IMR-90 (cell line): Measurements from ENCODE around the gene TK2. TPM values are rescaled to one million over a fixed set of nuclear protein-coding genes. Genes with fewer than 3 reads are reported as not detected.

Experiments
- ATAC-seq: fragments of 200-7000 bp; cut with Tn5 transposase; 2 replicates; pipeline ENCODE4 v1.9.1; 2020; ENCODE audit warnings: low read depth, mild to moderate bottlenecking, moderate library complexity
- BruUV-seq: library from RNA; stranded (reverse); fragments of 400-500 nt; replicated peaks from 2 replicates; lab custom pipeline; 2021; lab: Mats Ljungman, UMichigan
- CTCF ChIA-PET: fragments of 300-600 bp; formaldehyde crosslinking; extraction: SDS; loops from one replicate; lab custom pipeline; 2021; ENCODE audit warnings: antibody characterized with exemption; lab: Yijun Ruan, JAX
- POLR2A ChIA-PET: fragments of 300-600 bp; sonication (Branson Sonifier 250); formaldehyde crosslinking; loops from one replicate; lab custom pipeline; 2022; ENCODE audit warnings: antibody characterized with exemption; ENCODE audit not compliant: unreplicated experiment; lab: Charles Lee
- DNase-seq: peaks from one replicate; pipeline ENCODE4 v3.0.0; 2013
- H2AFZ ChIP-seq: replicated peaks from 2 replicates; pipeline ENCODE3; 2013; ENCODE audit warnings: low read length, mild to moderate bottlenecking; ENCODE audit not compliant: poor library complexity
- H2AK5ac ChIP-seq: 2 replicates; pipeline ENCODE4 v1.6.1; 2013; ENCODE audit warnings: low read depth, low read length, inconsistent platforms
- H2AK9ac ChIP-seq: replicated peaks from 2 replicates; pipeline ENCODE3; 2013; ENCODE audit warnings: mild to moderate bottlenecking, low read depth, low read length, moderate library complexity; ENCODE audit not compliant: poor library complexity
- H2BK120ac ChIP-seq: 2 replicates; pipeline ENCODE4 v1.6.1; 2013; ENCODE audit warnings: low read depth, low read length, inconsistent platforms
- H2BK15ac ChIP-seq: 3 replicates; pipeline ENCODE4 v1.6.1; 2013; ENCODE audit warnings: low read depth, low read length, inconsistent platforms
- H2BK20ac ChIP-seq: 2 replicates; pipeline ENCODE4 v1.6.1; 2013; ENCODE audit warnings: low read depth, mild to moderate bottlenecking, inconsistent platforms, low read length, moderate library complexity
- H2BK5ac ChIP-seq: 2 replicates; pipeline ENCODE4 v1.6.1; 2013; ENCODE audit warnings: mild to moderate bottlenecking, low read depth, low read length, inconsistent platforms; ENCODE audit not compliant: poor library complexity, severe bottlenecking
- H3K14ac ChIP-seq: replicated peaks from 2 replicates; pipeline ENCODE4 v1.6.1; 2013; ENCODE audit warnings: low read depth, low read length, inconsistent platforms
- H3K18ac ChIP-seq: 2 replicates; pipeline ENCODE4 v1.6.1; 2013; ENCODE audit warnings: low read depth, low read length, control low read depth
- H3K23ac ChIP-seq: 2 replicates; pipeline ENCODE4 v1.6.1; 2013; ENCODE audit warnings: low read depth, low read length, inconsistent platforms
- H3K27ac ChIP-seq: 2 replicates; pipeline ENCODE4 v1.5.1; 2013; ENCODE audit warnings: mild to moderate bottlenecking, control low read depth, low read length; ENCODE audit not compliant: insufficient read depth
- H3K27me3 ChIP-seq: 2 replicates; pipeline ENCODE4 v1.6.1; 2013; ENCODE audit warnings: low read length; ENCODE audit not compliant: control insufficient read depth, insufficient read depth
- H3K36me3 ChIP-seq: 2 replicates; pipeline ENCODE4 v1.6.1; 2013; ENCODE audit warnings: low read length, mixed read lengths; ENCODE audit not compliant: control insufficient read depth, insufficient read depth
- H3K4ac ChIP-seq: 2 replicates; pipeline ENCODE4 v1.6.1; 2013; ENCODE audit warnings: low read depth, low read length, inconsistent platforms
- H3K4me1 ChIP-seq: 2 replicates; pipeline ENCODE4 v1.6.1; 2013; ENCODE audit warnings: low read length, mixed read lengths; ENCODE audit not compliant: control insufficient read depth, insufficient read depth
- H3K4me2 ChIP-seq: 2 replicates; pipeline ENCODE4 v1.6.1; 2013; ENCODE audit warnings: low read depth, mild to moderate bottlenecking, control low read depth, low read length, moderate library complexity
- H3K4me3 ChIP-seq: 2 replicates; pipeline ENCODE4 v1.5.1; 2013; ENCODE audit warnings: low read depth, mild to moderate bottlenecking, control low read depth, low read length, moderate library complexity; ENCODE audit not compliant: insufficient read depth
- H3K56ac ChIP-seq: 2 replicates; pipeline ENCODE4 v1.6.1; 2013; ENCODE audit warnings: low read length, inconsistent platforms; ENCODE audit not compliant: insufficient read depth; ENCODE audit errors: extremely low read depth
- H3K79me1 ChIP-seq, 2 experiments: 2 replicates each; pipeline ENCODE4 v1.6.1; 2013; ENCODE audit warnings: low read length in 2 of 2, inconsistent platforms in 1 of 2, low read depth in 1 of 2
- H3K9ac ChIP-seq: 2 replicates; pipeline ENCODE4 v1.6.1; 2013; ENCODE audit warnings: low read depth, low read length, control low read depth
- H3K9me1 ChIP-seq: 2 replicates; pipeline ENCODE4 v1.6.1; 2013; ENCODE audit warnings: low read length, inconsistent platforms; ENCODE audit not compliant: insufficient read depth
- H3K9me3 ChIP-seq: 2 replicates; pipeline ENCODE4 v1.6.1; 2013; ENCODE audit warnings: low read length; ENCODE audit not compliant: control insufficient read depth, insufficient read depth
- H4K20me1 ChIP-seq: 2 replicates; pipeline ENCODE4 v1.6.1; 2013; ENCODE audit warnings: low read length, inconsistent platforms; ENCODE audit not compliant: insufficient read depth
- H4K5ac ChIP-seq: 2 replicates; pipeline ENCODE4 v1.6.1; 2013; ENCODE audit warnings: mild to moderate bottlenecking, low read depth, low read length, control low read depth
- H4K8ac ChIP-seq, 2 experiments: 2 replicates each; pipeline ENCODE4 v1.6.1; 2013; ENCODE audit warnings: low read depth in 2 of 2, low read length in 2 of 2, control low read depth in 1 of 2, inconsistent platforms in 1 of 2
- H4K91ac ChIP-seq: 2 replicates; pipeline ENCODE4 v1.6.1; 2013; ENCODE audit warnings: low read depth, low read length, inconsistent platforms; ENCODE audit not compliant: insufficient read depth
- BHLHE40 ChIP-seq: fragments of 150-350 bp; IDR thresholded peaks from 2 replicates; pipeline ENCODE4 v1.6.1; 2016; ENCODE audit warnings: mild to moderate bottlenecking, low read depth, low read length
- CEBPB ChIP-seq: IDR thresholded peaks from 2 replicates; pipeline ENCODE4 v1.6.1; 2012; ENCODE audit warnings: low read depth, low read length, improper control_type of control experiment
- CHD1 ChIP-seq: IDR thresholded peaks from 2 replicates; pipeline ENCODE4 v1.6.1; 2012; ENCODE audit warnings: low read depth, low read length, improper control_type of control experiment
- FOS ChIP-seq: fragments of 150-350 bp; IDR thresholded peaks from 2 replicates; pipeline ENCODE4 v1.6.1; 2016; ENCODE audit warnings: low read depth, low read length
- MAFK ChIP-seq: IDR thresholded peaks from 2 replicates; pipeline ENCODE4 v1.6.1; 2012; ENCODE audit warnings: low read depth, low read length, improper control_type of control experiment
- MAZ ChIP-seq: IDR thresholded peaks from 2 replicates; pipeline ENCODE4 v1.6.1; 2012; ENCODE audit warnings: low read depth, mild to moderate bottlenecking, low read length, improper control_type of control experiment, moderate library complexity, borderline replicate concordance
- MXI1 ChIP-seq: IDR thresholded peaks from 2 replicates; pipeline ENCODE4 v1.6.1; 2012; ENCODE audit warnings: low read depth, mild to moderate bottlenecking, low read length, moderate library complexity, borderline replicate concordance
- NFE2L2 ChIP-seq: fragments of 150-350 bp; IDR thresholded peaks from 2 replicates; pipeline ENCODE4 v1.6.1; 2016; ENCODE audit warnings: low read depth, mild to moderate bottlenecking, low read length
- POLR2A ChIP-seq: IDR thresholded peaks from 2 replicates; pipeline ENCODE4 v1.6.1; 2012; ENCODE audit warnings: mild to moderate bottlenecking, low read depth, low read length
- RAD21 ChIP-seq: IDR thresholded peaks from 2 replicates; pipeline ENCODE4 v1.6.1; 2012; ENCODE audit warnings: low read length, improper control_type of control experiment
- SMC3 ChIP-seq: fragments of 150-350 bp; IDR thresholded peaks from 2 replicates; pipeline ENCODE4 v1.6.1; 2016; ENCODE audit warnings: low read depth, mild to moderate bottlenecking, antibody characterized with exemption, low read length, moderate library complexity
- WGBS, 2 experiments: methylation state at CpG; one replicate each; pipeline versions ENCODE4 v1.1.5 to v1.1.7; 2013; ENCODE audit warnings: missing lambda C conversion rate in 2 of 2; ENCODE audit not compliant: insufficient read length in 1 of 2; ENCODE audit errors: extremely low coverage in 2 of 2; 5-methylcytosine and 5-hydroxymethylcytosine counted together
- dilution Hi-C: fragments of 300-500 bp; cut with HindIII; formaldehyde crosslinking; loops from one replicate; pipeline ENCODE4 v1.14.3; 2018; ENCODE audit warnings: low sequenced_read_pairs; ENCODE audit not compliant: unreplicated experiment
- in situ Hi-C: fragments of 300-500 bp; cut with MboI; formaldehyde crosslinking; loops from 3 replicates; pipeline ENCODE4 v1.14.3; 2019; ENCODE audit warnings: low sequenced_read_pairs, inconsistent platforms, mixed read lengths
- intact Hi-C: fragments of 100-400 bp; cut with micrococcal nuclease; formaldehyde crosslinking; loops from 2 replicates; pipeline ENCODE4 v1.10.0; 2022
- polyA plus RNA-seq, 3 experiments: library from polyadenylated mRNA; depleted of rRNA; stranded (reverse); fragments of >200 nt; gene quantifications; 2 replicates each; pipeline ENCODE4 v1.2.3, GENCODE V29; 2012; ENCODE audit warnings: low replicate concordance in 1 of 3
- total RNA-seq: library from RNA; depleted of rRNA; stranded (reverse); fragments of >200 nt; gene quantifications from 2 replicates; pipeline ENCODE4 v1.2.3, GENCODE V29; 2012
- TF ChIP-seq, protein P1 (sequence below): conservative IDR thresholded peaks from 2 replicates; pipeline ENCODE4 v1.5.1; 2012; ENCODE audit warnings: mild to moderate bottlenecking, low read depth, low read length, improper control_type of control experiment

Gene TK2
- total and polyA plus RNA-seq, 2 of the 4 experiments (the other 2 are of a cell fraction): 14.7 to 16.5 TPM

DNA sequence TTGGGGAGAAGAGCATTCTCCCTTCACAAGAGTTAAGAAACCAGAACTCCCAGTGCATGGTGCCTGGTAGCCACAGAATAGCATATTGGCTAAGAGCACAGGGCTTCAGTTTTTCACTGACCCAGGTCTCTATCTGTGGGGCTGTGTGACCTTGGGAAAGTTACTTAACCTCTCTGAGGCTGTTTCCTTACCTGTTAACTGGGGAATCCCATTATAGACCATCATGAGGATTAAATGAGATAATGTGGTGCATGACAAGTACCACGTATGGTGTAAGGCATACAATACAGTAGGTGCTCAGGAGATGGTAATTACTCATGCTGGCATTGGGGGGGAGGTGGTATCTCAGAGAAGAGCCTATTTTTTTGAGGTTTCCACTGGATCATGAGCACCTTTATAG, 89.2 kb downstream of the TK2 start:
- TF ChIP-seq MAZ: no peak
- TF ChIP-seq, protein P1, sequence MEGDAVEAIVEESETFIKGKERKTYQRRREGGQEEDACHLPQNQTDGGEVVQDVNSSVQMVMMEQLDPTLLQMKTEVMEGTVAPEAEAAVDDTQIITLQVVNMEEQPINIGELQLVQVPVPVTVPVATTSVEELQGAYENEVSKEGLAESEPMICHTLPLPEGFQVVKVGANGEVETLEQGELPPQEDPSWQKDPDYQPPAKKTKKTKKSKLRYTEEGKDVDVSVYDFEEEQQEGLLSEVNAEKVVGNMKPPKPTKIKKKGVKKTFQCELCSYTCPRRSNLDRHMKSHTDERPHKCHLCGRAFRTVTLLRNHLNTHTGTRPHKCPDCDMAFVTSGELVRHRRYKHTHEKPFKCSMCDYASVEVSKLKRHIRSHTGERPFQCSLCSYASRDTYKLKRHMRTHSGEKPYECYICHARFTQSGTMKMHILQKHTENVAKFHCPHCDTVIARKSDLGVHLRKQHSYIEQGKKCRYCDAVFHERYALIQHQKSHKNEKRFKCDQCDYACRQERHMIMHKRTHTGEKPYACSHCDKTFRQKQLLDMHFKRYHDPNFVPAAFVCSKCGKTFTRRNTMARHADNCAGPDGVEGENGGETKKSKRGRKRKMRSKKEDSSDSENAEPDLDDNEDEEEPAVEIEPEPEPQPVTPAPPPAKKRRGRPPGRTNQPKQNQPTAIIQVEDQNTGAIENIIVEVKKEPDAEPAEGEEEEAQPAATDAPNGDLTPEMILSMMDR: no peak
- no peak for TF ChIP-seq MXI1
- TF ChIP-seq SMC3: no peak
- TF ChIP-seq NFE2L2: no peak
- no peak for TF ChIP-seq CHD1
- no peak for TF ChIP-seq RAD21
- no peak for TF ChIP-seq BHLHE40
- TF ChIP-seq POLR2A: no peak
- TF ChIP-seq MAFK: no peak
- TF ChIP-seq CEBPB: no peak
- TF ChIP-seq FOS: no peak
- 60% methylated on average over 1 of the region's 1 CpG; no CpG with 5 or more reads in 1 of the 2 experiments for WGBS, 2 experiments
- no peak overlapping the region for H3K18ac ChIP-seq
- H2BK120ac ChIP-seq: no peak overlapping the region
- no peak overlapping the region for H2AFZ ChIP-seq
- H2AK5ac ChIP-seq: no peak overlapping the region
- CTCF ChIA-PET: no interaction called here
- H3K36me3 ChIP-seq: no peaks in the 10 kb centered on the region
- H2AK9ac ChIP-seq: no peak overlapping the region
- H2BK20ac ChIP-seq: no peak overlapping the region
- no peaks in the 10 kb centered on the region for H3K9me1 ChIP-seq
- H4K91ac ChIP-seq: no peak overlapping the region
- H3K4me1 ChIP-seq: no peaks in the 10 kb centered on the region
- no peak overlapping the region for H2BK5ac ChIP-seq
- dilution Hi-C loops (no loop called here), intact Hi-C loops (no loop called here), in situ Hi-C loops (no loop called here)
- H3K4me2 ChIP-seq: no peak overlapping the region
- H3K27ac ChIP-seq: no peak overlapping the region
- H3K4ac ChIP-seq: no peak overlapping the region
- H4K5ac ChIP-seq: no peak overlapping the region
- no peak overlapping the region for H3K9ac ChIP-seq
- no peak for ATAC-seq
- POLR2A ChIA-PET: no interaction called here
- no peak overlapping the region for H2BK15ac ChIP-seq
- H3K79me1 ChIP-seq: no peaks in the 10 kb centered on the region
- no peak overlapping the region for H4K8ac ChIP-seq
- no peak overlapping the region for H3K4me3 ChIP-seq
- DNase-seq: no peak
- no peaks in the 10 kb centered on the region; the same call in 1 of the 2 replicates for H3K9me3 ChIP-seq
- no peak overlapping the region for H3K14ac ChIP-seq
- no TSS peak for BruUV-seq
- no peak overlapping the region for H3K23ac ChIP-seq
- no peaks in the 10 kb centered on the region for H4K20me1 ChIP-seq
- H3K56ac ChIP-seq: no peak overlapping the region
- peaks cover 52% of the 10 kb centered on the region for H3K27me3 ChIP-seq
